HG03175 (cell line): ENCODE data around the gene RFT1.
"Not testable (repeated sequence)": the region's sequence is repeated elsewhere in the genome, so short reads cannot be mapped to it uniquely, and the experiment has no call there.

Experiments
- ATAC-seq: cut with Tn5 transposase; IDR thresholded peaks from one replicate; pipeline ENCODE4 v1.9.1; 2021; ENCODE audit warnings: mild to moderate bottlenecking, moderate library complexity; ENCODE audit not compliant: unreplicated experiment

RFT1 gene

GRCh38 chr3:53072653-53073552 lies 57.3 kb downstream of the RFT1 start:
- ATAC-seq, result peak; percentile 88

- ATAC-seq, result no peak
These were observed 58.3 kb downstream of the RFT1 start for GRCh38 chr3:53071882-53072431.

- ATAC-seq, result no peak
These were observed 60.7 kb downstream of the RFT1 start for GRCh38 chr3:53069422-53070068.

- ATAC-seq, result no peak
These were observed 62.1 kb downstream of the RFT1 start for GRCh38 chr3:53068176-53068575.

GRCh38 chr3:53067567-53067966 lies 62.7 kb downstream of the RFT1 start:
- ATAC-seq, result no peak

- no peak for ATAC-seq
These were observed 64.3 kb downstream of the RFT1 start for GRCh38 chr3:53065841-53066480.

GRCh38 chr3:53062905-53063304 lies 67.3 kb downstream of the RFT1 start:
- no peak for ATAC-seq

- no peak for ATAC-seq
These were observed 73.8 kb downstream of the RFT1 start for GRCh38 chr3:53056442-53056841.

- ATAC-seq, result not testable (repeated sequence)
These were observed 76.0 kb downstream of the RFT1 start for GRCh38 chr3:53054233-53054632.

- ATAC-seq, result no peak
These were observed 78.3 kb downstream of the RFT1 start for GRCh38 chr3:53051929-53052328.

- ATAC-seq, result no peak
These were observed 80.2 kb downstream of the RFT1 start for GRCh38 chr3:53049987-53050386.

- peak; percentile 42 for ATAC-seq
These were observed 83.8 kb downstream of the RFT1 start for GRCh38 chr3:53046171-53047170.

GRCh38 chr3:53045518-53046170 lies 84.6 kb downstream of the RFT1 start, which contains the start of gene SFMBT1:
TSS of gene SFMBT1 (minus strand) at chr3:53046073. CDS start at chr3:52969128, 76,945 bp downstream.
- ATAC-seq, result peak; percentile 41

- ATAC-seq, result peak; percentile 34
These were observed 85.3 kb downstream of the RFT1 start for GRCh38 chr3:53044711-53045517.

- ATAC-seq, result no peak
These were observed 85.9 kb downstream of the RFT1 start for GRCh38 chr3:53044371-53044710.

GRCh38 chr3:53043738-53044137 lies 86.5 kb downstream of the RFT1 start:
- no peak for ATAC-seq

GRCh38 chr3:53042651-53043050 lies 87.6 kb downstream of the RFT1 start:
- no peak for ATAC-seq

- ATAC-seq, result no peak
These were observed 89.8 kb downstream of the RFT1 start for GRCh38 chr3:53040351-53040820.

GRCh38 chr3:53039376-53039752 lies 90.9 kb downstream of the RFT1 start:
- no peak for ATAC-seq
